ENCODE data around the gene SGTA. TPM values are rescaled to one million over a fixed set of nuclear protein-coding genes. Genes with fewer than 3 reads are reported as not detected.

The SGTA gene
- total and polyA plus RNA-seq, 2 of the 13 experiments (the other 11 are each of a cell fraction or from before 2014, with no cell fraction given) = 43.9 to 47.4 TPM

DNA sequence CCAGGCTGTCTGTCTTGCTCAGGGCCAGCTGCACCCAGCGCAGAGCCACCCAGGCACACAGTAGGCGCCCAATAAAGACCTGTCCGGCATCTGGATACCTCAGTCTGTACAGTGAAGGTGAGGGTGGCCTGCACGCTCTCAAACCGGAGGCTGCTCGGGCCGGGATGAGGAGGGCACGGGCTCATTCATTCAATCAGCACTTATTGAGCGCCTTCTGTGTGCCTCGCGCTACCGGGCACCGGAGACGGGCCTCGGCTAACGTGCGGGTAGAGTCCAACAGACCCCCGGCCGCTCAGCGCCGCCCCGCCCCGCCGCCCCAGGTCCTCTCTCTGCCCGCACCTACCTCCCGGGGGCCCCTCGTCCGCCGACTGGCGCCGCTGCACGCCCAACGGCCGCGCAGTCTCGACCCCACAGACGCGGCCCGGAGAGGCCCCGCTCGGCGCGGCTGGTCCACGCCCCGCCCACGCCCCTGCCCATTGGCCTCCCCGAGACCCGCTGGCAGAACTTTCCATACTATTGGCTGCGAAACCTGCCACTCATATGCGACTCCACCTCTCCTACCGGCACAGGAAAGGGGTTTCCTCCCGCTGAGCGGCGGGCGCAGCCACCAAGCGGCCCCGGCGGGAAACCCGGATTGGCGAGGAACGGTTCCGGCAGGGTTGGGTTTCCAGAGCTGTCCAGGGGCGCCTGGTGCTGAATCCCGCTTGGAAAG lies 43.3 kb downstream of the SGTA start, which contains the start of gene SLC39A3 (continued):
- TF ChIP-seq ZNF616 (CRISPR knock-in tag; IDR thresholded peaks at IDR 0.05; ENCODE audit: low read depth) = 0 out of 2 replicates have a peak, but pooled peaks have one; percentile 71
- TF ChIP-seq, protein P1, sequence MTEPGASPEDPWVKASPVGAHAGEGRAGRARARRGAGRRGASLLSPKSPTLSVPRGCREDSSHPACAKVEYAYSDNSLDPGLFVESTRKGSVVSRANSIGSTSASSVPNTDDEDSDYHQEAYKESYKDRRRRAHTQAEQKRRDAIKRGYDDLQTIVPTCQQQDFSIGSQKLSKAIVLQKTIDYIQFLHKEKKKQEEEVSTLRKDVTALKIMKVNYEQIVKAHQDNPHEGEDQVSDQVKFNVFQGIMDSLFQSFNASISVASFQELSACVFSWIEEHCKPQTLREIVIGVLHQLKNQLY (CRISPR knock-in tag; IDR thresholded peaks at IDR 0.05) = peak; percentile 84

DNA sequence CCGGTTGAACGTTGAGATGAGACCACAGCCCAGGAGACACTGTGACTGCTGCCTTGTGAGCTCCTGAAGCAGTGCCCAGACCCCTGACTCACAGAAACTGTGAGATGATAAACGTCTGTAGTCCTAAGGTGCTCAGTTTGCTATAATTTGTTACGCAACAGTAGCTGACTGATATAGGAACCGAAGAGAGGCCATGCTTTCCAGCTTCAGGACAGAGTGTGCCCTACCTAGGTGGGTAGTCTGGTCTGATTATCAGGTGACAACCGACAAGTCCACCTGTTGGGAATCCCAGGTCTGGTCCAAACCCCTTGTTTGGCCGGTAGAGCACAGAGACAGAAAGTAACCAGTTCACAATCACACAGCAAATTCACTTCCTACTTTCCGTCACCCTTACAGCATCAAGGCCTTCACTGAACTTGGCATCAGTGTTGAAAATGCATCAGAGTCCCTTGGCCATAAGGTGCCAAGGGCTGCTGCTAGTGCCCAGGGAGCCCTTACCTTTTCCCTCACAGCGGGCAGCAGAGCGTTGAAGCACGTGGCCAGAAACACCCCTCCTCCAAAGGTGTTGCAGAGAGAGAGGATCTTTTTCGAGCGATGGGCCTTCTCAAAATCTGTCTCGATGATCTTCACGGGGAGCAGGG lies 46.4 kb downstream of the SGTA start:
- Histone ChIP-seq H3K4me3 (replicated peaks in 1 of 3; ENCODE audit: insufficient read depth in 1 of 3, low read depth in 2 of 3, low read length in 3 of 3) (no peak overlapping the region), H3K4me1 (ENCODE audit: insufficient read depth, low read length) (no peaks in the 10 kb centered on the region; the same call in 1 of the 2 replicates), H3K79me2 (ENCODE audit: insufficient read depth, low read length) (peaks cover 4% of the 10 kb centered on the region), H3K4me2 (ENCODE audit: low read depth, low read length) (no peak overlapping the region), H4K20me1 (ENCODE audit: insufficient read depth, low read length) (no peaks in the 10 kb centered on the region), H3K9me3 (ENCODE audit: low read length) (no peaks in the 10 kb centered on the region), H3K36me3 (replicated peaks in 1 of 2; ENCODE audit: control insufficient read depth in 1 of 2, insufficient read depth in 2 of 2, low read length in 2 of 2) (peaks cover 5 to 30% of the 10 kb centered on the region in 2 experiments; a peak in 3 of 5 replicates), H2AFZ (ENCODE audit: low read length) (no peak overlapping the region), H3K27ac (ENCODE audit: extremely low read length, insufficient read depth, low read length) (no peak overlapping the region), H3K9ac (ENCODE audit: insufficient read depth, low read depth, low read length) (no peak overlapping the region), H3K27me3 (ENCODE audit: control insufficient read depth in 1 of 2, insufficient read depth in 2 of 2, low read length in 2 of 2) (no peaks in the 10 kb centered on the region; a peak in 1 of 5 replicates)
- intact Hi-C loops (cut with micrococcal nuclease; ENCODE audit: unreplicated experiment) = no loop called here
- no peak for FAIRE-seq
- TF ChIP-seq, protein P2, sequence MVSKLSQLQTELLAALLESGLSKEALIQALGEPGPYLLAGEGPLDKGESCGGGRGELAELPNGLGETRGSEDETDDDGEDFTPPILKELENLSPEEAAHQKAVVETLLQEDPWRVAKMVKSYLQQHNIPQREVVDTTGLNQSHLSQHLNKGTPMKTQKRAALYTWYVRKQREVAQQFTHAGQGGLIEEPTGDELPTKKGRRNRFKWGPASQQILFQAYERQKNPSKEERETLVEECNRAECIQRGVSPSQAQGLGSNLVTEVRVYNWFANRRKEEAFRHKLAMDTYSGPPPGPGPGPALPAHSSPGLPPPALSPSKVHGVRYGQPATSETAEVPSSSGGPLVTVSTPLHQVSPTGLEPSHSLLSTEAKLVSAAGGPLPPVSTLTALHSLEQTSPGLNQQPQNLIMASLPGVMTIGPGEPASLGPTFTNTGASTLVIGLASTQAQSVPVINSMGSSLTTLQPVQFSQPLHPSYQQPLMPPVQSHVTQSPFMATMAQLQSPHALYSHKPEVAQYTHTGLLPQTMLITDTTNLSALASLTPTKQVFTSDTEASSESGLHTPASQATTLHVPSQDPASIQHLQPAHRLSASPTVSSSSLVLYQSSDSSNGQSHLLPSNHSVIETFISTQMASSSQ (IDR thresholded peaks at IDR 0.05; ENCODE audit: low read depth) = no peak
- TF ChIP-seq, protein P2 (CRISPR knock-in tag; IDR thresholded peaks at IDR 0.05; ENCODE audit: borderline replicate concordance) = no peak
- peak; percentile 80 for TF ChIP-seq ZNF768 (CRISPR knock-in tag; IDR thresholded peaks at IDR 0.05)
- TF ChIP-seq HNF4A (CRISPR knock-in tag; IDR thresholded peaks at IDR 0.05) = no peak
- TF ChIP-seq CEBPB (IDR thresholded peaks at IDR 0.05; ENCODE audit: borderline replicate concordance, low read depth, low read length) = peak; percentile 83
- peak; percentile 56; the same call in 1 of the 2 replicates for TF ChIP-seq RBAK (CRISPR knock-in tag; IDR thresholded peaks at IDR 0.05)
- TF ChIP-seq ZNF496 (CRISPR knock-in tag; IDR thresholded peaks at IDR 0.05; ENCODE audit: insufficient replicate concordance) = no peak
- BruUV-seq (replicated peaks) = no TSS peak
- ChIA-PET POLR2A (no interaction called here), CTCF (ENCODE audit: low intra/inter-chr PET ratio, low total read pairs) (no interaction called here)
- no peak for ATAC-seq
- in situ Hi-C loops (cut with HindIII; ENCODE audit: extremely low pct_ligation_motif_present, low pct_unique_long_range_greater_than_20kb) = no loop called here
- 98% methylated on average over 10 of the region's 15 CpGs for WGBS (ENCODE audit: low lambda C conversion rate)
- DNase-seq (ENCODE audit: low spot score) = no peak

Measured in HepG2 (cell line).